MM.1S (cell line): ENCODE measurements around the gene KRTAP10-3.

Experiments used
- EZH2 ChIP-seq: fragments of 300-600 bp; sonication (generic); optimal IDR thresholded peaks from 2 replicates; pipeline ENCODE3; 2017; ENCODE audit warnings: low read depth, mild to moderate bottlenecking, antibody characterized with exemption, low read length, mixed read lengths
- TF ChIP-seq, protein P1 (sequence below): fragments of 300-600 bp; sonication (generic); IDR thresholded peaks from 2 replicates; pipeline ENCODE4 v1.5.1; 2016; ENCODE audit warnings: antibody characterized with exemption, low read length, mixed read lengths

DNA sequence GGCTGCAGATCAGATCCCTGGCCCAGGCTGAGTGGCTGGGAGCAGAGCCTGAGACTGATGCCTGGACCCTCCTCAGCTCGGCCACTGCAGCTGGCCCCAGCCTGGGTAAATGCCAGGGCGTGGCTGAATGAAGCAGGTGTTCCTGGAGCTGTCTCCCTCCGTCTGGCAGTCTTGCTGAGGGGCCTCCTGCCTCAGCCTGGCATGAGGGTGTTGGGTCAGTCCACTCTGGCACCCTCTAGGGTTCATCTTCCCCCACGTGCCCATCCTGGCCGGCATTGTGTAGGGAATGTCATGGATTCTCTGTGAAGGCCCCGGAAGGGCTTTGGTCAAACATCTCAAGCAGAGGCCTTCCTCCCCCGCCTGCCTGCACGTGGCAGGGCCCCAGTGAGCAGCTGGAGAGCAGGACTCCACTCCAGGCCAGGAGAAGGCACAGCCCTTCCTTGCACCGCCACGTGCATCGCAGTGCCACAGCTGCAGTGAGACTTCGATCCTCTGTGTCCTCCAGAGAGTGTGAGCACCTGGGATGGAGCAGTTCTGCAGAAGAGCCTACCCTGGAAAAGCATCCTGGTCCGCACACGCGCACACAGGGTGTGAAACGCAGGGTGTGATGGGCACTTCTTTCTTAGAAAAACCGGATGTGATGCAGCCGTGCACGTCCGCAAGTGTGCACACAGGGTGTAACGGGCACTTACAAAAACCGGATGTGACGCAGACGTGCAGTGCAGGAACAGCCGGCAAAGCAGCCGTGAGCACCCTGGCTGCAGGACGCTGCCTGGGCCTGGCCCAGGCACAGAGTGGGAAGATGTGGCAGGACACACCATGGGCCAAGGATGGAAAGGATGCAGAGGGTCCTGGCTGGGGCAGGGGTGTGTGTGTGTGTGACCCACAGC is 10.3 kb upstream of the KRTAP10-3 start:
- TF ChIP-seq EZH2, result no peak
- TF ChIP-seq, protein P1, sequence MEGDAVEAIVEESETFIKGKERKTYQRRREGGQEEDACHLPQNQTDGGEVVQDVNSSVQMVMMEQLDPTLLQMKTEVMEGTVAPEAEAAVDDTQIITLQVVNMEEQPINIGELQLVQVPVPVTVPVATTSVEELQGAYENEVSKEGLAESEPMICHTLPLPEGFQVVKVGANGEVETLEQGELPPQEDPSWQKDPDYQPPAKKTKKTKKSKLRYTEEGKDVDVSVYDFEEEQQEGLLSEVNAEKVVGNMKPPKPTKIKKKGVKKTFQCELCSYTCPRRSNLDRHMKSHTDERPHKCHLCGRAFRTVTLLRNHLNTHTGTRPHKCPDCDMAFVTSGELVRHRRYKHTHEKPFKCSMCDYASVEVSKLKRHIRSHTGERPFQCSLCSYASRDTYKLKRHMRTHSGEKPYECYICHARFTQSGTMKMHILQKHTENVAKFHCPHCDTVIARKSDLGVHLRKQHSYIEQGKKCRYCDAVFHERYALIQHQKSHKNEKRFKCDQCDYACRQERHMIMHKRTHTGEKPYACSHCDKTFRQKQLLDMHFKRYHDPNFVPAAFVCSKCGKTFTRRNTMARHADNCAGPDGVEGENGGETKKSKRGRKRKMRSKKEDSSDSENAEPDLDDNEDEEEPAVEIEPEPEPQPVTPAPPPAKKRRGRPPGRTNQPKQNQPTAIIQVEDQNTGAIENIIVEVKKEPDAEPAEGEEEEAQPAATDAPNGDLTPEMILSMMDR, result no peak
